ENCODE results near the gene STING1. TPM values are rescaled to one million over a fixed set of nuclear protein-coding genes. Genes with fewer than 3 reads are reported as not detected.
A peak's percentile ranks its signal among the peaks of the same experiment; 100 is the strongest.
"Not testable (repeated sequence)": the region's sequence is repeated elsewhere in the genome, so short reads cannot be mapped to it uniquely, and the experiment has no call there.

STING1 gene
- 100 to 1,000 TPM in 2 of 3 donors, 10 to 100 TPM in 1; 67.8 to 150 (median 142) TPM for polyA plus RNA-seq

DNA sequence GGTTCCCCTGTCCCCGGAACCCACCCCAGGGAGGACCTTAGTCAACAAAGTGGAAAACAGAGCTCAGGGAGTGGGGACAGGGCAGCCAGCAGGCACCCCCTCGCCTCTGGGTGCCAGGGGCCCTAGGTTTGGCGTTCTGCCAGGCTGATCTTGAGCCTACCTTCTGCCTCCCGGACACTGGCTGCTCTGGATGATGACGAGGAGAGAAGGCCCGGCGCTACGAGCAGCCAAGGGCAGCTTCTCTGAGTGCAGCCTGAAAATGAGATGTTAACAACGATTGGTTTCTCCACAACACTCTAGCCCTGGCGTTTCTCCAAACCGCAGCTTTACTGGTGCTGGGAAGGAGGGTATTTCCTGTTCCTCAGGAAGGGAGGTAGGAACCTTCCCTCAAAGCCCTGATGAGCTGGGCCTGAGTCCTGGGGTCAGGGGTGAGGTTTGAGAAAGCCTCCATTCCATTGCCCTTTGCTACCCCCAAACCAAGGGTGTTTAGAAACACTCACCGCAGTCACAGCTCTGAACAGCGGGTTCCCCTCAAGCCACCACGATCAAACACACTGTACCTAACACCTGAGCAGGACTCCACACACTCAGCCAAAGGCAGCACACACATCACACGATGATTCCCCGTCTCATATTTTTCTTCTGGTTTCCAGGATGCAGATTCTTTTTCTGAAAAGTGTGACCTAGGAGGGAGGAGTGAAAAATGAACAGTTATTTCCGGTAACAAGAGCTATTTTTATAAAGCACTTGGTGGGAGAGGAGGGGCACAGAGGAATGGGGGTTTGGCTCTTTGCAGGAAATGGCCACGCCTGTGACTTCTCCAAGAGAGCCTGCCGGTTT, at the start of gene STING1:
Gene STING1 (minus strand): TSS at position 709 of the 840 bp plus-strand sequence. CDS start 1,054 bp downstream, outside the sequence.
- H3K4me1 Mint-ChIP-seq, result peaks cover 46 to 47% of the 10 kb centered on the region in 2 donors
- H3K36me3 Mint-ChIP-seq, result peaks cover 7 to 20% (median 10%) of the 10 kb centered on the region in 3 donors
- H3K27ac Mint-ChIP-seq, result peak within 1 kb of the TSS; percentile 87 to 98 (median 92)
- peaks cover 5 to 11% (median 9%) of the 10 kb centered on the region in 3 donors for H3K27me3 Mint-ChIP-seq (ENCODE audit: low read depth in 3 of 3)
- H3K9me3 Mint-ChIP-seq, result no peaks in the 10 kb centered on the region
- peak; percentile 80 to 87 (median 86) for DNase-seq
- H3K4me3 Mint-ChIP-seq, result peak within 1 kb of the TSS; percentile 86 to 95 (median 90)

DNA sequence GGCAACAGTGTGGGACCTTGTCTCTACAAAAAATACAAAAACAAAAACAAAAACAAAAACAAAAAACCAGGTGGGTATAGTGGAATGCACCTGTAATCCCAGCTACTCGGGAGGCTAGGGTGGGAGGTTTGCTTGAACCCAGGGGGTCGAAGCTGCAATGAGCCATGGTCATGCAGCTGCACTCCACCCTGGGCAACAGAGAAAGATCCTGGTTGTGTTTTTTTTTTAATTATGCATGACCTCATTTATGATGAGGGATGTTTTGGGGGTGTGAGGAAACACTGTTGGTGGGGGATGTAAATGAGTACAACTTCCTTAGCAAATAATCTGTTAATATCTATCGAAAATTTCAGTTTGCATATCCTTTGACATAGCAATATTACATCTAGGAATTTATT, 49.2 kb upstream of the STING1 start:
- Mint-ChIP-seq H3K36me3 (peaks cover 0 to 7% (median 3%) of the 10 kb centered on the region in 3 donors), H3K4me3 (no peak overlapping the region), H3K9me3 (peaks cover 0 to 12% (median 4%) of the 10 kb centered on the region in 6 donors), H3K27ac (no peak overlapping the region), H3K4me1 (no peaks in the 10 kb centered on the region), H3K27me3 (ENCODE audit: low read depth in 3 of 3) (peaks cover 0 to 3% (median 2%) of the 10 kb centered on the region in 3 donors)
- DNase-seq, result no peak

DNA sequence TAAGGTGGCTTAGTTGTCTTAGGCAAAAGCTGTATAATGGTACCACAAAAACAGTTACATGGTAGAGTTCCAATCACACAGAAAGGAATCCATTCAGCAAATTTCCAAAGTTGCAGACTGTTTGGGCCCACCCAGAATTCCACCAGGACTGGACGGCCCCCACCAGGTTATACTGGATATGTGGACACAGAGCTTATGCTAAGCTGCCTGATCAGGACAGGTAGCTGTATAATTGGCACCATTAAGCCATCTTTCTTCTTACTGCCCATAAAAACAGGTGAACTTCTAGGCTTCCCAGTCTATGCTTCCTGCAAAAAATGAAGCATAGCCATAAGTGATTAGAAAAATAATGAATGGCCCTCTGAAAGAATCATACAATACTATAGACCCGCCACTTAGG, 47.5 kb upstream of the STING1 start:
- DNase-seq; H3K4me3 Mint-ChIP-seq; H3K36me3 Mint-ChIP-seq; H3K4me1 Mint-ChIP-seq; H3K27me3 Mint-ChIP-seq (ENCODE audit: low read depth in 3 of 3); H3K27ac Mint-ChIP-seq: not testable (repeated sequence)
- H3K9me3 Mint-ChIP-seq, result peaks cover 0 to 12% (median 4%) of the 10 kb centered on the region in 6 donors

DNA sequence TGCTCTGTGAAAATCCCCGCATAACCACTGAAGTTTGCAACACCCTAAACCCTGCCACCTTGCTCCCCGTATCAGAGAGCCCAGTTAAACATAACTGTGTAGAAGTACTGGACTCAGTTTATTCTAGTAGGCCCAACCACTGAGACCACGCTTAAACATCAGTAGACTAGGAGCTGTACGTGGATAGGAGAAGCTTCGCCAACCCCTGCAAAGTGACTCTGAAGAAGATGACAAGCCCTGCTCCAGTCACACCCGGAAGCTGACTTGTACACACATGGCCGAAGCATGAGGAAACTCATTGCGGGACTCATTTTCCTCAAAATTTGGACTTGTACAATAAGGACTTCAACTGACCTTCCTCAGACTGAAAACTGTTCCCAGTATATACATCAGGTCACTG, 46.1 kb upstream of the STING1 start:
- H3K4me1 Mint-ChIP-seq; H3K27me3 Mint-ChIP-seq (ENCODE audit: low read depth in 3 of 3); H3K27ac Mint-ChIP-seq; DNase-seq; H3K36me3 Mint-ChIP-seq; H3K4me3 Mint-ChIP-seq: not testable (repeated sequence)
- H3K9me3 Mint-ChIP-seq, result peaks cover 0 to 12% (median 4%) of the 10 kb centered on the region in 6 donors

DNA sequence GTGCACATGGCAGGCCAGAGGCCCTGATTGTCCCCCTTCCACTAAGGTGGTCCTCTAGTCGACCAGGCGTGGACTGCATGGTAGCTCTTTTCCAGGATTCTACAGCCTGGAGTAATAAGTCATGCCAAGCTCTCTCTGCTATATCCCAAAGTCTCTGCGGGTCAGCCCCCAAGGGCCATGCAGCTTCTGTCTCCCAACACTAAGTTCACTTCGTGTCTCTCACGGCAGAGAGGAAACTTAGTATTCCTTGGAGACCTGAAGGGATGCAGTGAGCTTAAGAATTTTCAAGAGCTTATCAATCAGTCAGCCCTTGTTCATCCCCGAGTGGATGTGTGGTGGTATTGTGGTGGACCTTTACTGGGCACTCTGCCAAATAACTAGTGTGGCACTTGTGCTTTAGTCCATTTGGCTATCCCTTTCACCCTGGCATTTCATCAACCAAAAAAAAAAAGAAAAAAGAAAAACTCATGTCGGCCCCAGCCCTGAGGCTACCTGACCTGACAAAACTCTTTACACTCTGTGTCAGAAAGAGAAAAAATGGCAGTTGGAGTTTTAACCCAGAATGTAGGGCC, 45.4 kb upstream of the STING1 start:
- not testable (repeated sequence) for H3K4me3 Mint-ChIP-seq; H3K27ac Mint-ChIP-seq; DNase-seq; H3K27me3 Mint-ChIP-seq (ENCODE audit: low read depth in 3 of 3); H3K36me3 Mint-ChIP-seq; H3K4me1 Mint-ChIP-seq
- H3K9me3 Mint-ChIP-seq, result peaks cover 0 to 12% (median 4%) of the 10 kb centered on the region in 6 donors

DNA sequence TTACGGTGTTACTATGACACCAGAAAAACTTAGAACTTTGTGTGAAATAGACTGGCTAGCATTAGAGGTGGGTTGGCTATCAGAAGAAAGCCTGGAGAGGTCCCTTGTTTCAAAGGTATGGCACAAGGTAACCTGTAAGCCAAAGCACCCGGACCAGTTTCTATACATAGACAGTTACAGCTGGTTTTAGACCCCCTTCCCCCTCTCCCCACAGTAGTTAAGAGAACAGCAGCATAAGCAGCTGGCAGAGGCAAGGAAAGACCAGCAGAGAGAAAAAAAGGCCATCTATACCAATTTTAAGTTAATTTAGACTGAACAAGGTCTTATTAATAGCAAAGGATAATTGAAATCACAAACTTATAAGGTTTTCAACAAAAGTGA, 44.5 kb upstream of the STING1 start:
- H3K9me3 Mint-ChIP-seq, result peaks cover 0 to 12% (median 4%) of the 10 kb centered on the region in 6 donors
- DNase-seq; H3K27ac Mint-ChIP-seq; H3K36me3 Mint-ChIP-seq; H3K4me3 Mint-ChIP-seq; H3K4me1 Mint-ChIP-seq; H3K27me3 Mint-ChIP-seq (ENCODE audit: low read depth in 3 of 3): not testable (repeated sequence)

DNA sequence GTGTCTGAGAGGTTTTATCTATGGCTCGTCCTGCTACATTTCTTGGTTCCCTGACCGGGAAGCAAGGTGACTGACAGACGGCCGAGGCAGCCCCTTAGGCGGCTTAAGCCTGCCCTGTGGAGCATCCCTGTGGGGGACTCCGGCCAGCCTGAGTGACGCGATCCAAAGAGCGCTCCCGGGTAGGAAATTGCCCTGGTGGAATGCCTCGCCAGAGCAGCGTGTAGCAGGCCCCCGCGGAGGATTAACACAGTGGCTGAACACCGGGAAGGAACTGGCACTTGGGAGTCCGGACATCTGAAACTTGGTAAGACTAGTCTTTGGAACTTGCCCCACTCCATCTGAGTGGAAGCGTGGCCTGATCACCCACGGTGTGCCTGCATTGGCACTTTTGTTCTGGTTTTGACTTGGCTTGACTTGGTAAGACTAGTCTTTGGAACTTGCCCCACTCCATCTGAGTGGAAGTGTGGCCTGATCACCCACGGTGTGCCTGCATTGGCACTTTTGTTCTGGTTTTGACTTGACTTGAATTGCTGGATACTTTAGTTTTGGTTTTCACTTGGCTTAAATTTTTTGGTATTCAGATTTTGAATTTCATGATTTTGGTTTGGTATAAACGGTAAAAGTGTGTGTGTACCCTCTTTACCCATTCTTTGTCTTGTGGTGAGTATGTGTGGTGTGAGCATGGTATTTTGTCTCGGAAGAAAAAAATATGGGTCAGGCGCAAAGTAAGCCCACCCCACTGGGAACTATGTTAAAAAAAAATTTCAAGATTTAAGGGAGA, 43.9 kb upstream of the STING1 start:
- not testable (repeated sequence) for H3K4me3 Mint-ChIP-seq; H3K4me1 Mint-ChIP-seq; H3K27me3 Mint-ChIP-seq (ENCODE audit: low read depth in 3 of 3); H3K27ac Mint-ChIP-seq; DNase-seq; H3K36me3 Mint-ChIP-seq
- H3K9me3 Mint-ChIP-seq, result peaks cover 0 to 12% (median 4%) of the 10 kb centered on the region in 6 donors

DNA sequence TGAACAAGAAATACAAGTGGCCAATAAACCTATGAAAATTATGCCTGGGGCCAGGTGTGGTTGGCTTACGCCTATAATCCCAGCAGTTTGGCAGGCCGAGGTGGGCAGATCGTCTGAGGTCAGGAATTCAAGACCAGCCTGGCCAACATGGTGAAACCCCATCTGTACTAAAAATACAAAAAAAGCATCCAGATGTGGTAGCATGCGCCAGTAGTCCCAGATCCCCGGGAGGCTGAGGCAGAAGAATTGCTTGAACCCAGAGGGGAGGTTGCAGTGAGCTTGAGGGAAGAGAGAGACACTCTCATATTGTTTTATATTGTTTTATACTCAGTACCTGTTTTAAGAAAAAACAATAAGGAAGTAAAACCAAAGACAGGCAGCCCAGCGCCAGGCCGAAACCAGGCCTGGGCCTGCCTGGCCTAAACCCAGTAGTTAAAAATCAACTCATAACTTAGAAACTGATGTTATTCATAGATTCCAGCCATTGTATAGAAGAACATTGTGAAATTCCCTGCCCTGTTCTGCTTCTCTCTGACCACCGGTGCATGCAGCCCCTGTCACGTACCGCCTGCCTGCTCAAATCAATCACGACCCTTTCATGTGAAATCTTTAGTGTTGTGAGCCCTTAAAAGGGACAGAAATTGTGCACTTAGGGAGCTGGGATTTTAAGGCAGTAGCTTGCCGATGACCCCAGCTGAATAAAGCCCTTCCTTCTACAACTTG, 43.2 kb upstream of the STING1 start:
- H3K36me3 Mint-ChIP-seq; H3K4me1 Mint-ChIP-seq; H3K9me3 Mint-ChIP-seq; H3K27me3 Mint-ChIP-seq (ENCODE audit: low read depth in 3 of 3); DNase-seq; H3K27ac Mint-ChIP-seq; H3K4me3 Mint-ChIP-seq: not testable (repeated sequence)

DNA sequence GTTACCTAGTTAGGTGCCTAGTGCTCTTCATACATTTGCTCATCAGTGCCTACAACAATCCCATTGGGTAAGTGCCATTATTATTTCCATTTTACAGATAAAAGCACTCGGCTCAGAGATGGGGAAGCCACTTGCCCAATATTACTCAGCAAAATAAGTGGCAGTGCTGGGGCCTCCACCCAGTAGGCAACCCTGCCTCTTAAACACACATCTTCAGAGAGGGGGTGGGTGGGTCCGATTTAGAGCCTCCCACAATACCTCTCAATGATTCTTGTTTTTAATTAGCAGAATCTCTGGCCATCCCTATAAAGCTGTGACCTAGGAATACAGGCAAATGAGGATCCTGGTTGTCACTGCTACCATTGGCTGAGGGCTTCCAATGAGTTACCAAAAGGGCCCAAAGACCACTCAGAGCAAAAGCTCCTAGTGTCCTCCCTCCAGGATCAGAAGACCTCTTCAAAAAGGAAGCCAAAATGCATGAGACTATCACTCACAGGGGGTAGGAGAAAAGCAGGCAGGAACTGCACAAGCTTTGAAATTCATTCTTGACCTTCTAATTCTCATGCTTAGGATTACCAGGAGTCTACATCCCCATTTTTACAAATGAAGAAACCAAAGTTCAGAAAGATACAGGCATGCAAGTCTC, 42.5 kb upstream of the STING1 start:
- H3K4me3 Mint-ChIP-seq, result no peak overlapping the region
- H3K36me3 Mint-ChIP-seq, result no peaks in the 10 kb centered on the region
- no peak for DNase-seq
- no peaks in the 10 kb centered on the region for H3K4me1 Mint-ChIP-seq
- no peaks in the 10 kb centered on the region for H3K9me3 Mint-ChIP-seq
- H3K27me3 Mint-ChIP-seq (ENCODE audit: low read depth in 3 of 3), result peaks cover 0 to 2% (median 1%) of the 10 kb centered on the region in 3 donors
- H3K27ac Mint-ChIP-seq, result no peak overlapping the region

DNA sequence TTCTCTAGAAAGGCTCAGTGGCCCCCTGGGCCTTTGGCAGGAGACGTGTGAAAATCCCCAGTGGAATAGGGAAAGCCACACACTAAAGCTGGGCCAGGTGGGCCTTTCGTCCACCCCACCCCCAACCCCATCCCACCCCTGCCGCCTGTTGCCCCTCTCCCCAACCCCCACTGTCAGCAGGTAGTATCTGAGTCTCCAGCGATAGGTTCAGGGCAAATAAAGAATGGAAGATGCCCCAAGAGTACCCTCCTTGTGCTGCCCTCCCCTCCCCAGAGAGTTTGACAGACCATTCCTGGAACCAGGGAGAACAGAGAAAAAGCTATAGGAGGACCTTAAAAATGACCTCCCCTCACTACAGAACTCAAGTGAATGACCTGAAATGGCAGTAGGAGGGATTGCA, 41.9 kb upstream of the STING1 start:
- no peak overlapping the region for H3K4me3 Mint-ChIP-seq
- H3K4me1 Mint-ChIP-seq, result no peaks in the 10 kb centered on the region
- DNase-seq, result no peak
- no peak overlapping the region for H3K27ac Mint-ChIP-seq
- peaks cover 0 to 2% (median 1%) of the 10 kb centered on the region in 3 donors for H3K27me3 Mint-ChIP-seq (ENCODE audit: low read depth in 3 of 3)
- H3K36me3 Mint-ChIP-seq, result no peaks in the 10 kb centered on the region
- no peaks in the 10 kb centered on the region for H3K9me3 Mint-ChIP-seq

DNA sequence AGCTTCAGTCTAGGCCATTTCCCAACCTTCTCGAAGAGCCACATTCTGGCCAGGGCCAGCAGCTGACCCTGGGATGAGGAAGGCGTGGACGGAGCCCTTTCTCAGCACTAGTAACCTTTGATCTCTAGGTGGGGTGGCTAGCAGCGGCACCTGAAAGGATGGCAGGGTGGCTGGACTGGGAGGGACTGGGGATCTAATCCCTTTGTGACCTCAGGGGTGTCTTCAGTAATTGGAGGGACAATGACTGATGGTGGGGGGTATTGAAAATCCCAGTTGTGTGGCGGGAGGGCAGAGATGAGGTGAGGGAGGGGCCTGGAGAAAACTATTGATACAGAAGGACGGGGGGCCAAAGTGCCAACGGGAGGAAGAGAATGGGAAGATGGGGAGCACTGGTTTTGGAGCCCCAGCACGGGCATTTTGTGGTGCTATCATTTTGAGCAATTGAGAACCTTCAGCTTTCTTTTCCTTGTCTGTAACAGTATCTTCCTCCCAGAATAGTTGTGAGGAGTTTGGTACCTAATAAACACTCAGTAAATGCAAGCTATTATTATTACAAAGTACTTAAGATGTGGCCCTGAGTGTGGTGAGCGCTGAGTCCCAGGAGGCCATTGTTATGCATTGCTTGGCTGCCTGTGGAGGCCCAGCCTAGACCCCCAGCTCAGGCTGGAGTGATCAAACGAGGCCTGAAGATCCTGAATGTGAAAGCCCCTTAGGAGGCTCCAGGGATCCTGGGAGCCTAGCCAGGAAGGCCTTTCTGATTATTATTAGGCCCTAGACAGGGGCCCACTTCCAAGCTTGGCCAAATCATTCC, 41.3 kb upstream of the STING1 start:
- no peaks in the 10 kb centered on the region for H3K36me3 Mint-ChIP-seq
- H3K4me1 Mint-ChIP-seq, result peaks cover 1 to 2% of the 10 kb centered on the region in 2 donors
- DNase-seq, result no peak
- H3K4me3 Mint-ChIP-seq, result no peak overlapping the region
- peaks cover 0 to 2% (median 1%) of the 10 kb centered on the region in 3 donors for H3K27me3 Mint-ChIP-seq (ENCODE audit: low read depth in 3 of 3)
- no peak overlapping the region for H3K27ac Mint-ChIP-seq
- no peaks in the 10 kb centered on the region for H3K9me3 Mint-ChIP-seq

DNA sequence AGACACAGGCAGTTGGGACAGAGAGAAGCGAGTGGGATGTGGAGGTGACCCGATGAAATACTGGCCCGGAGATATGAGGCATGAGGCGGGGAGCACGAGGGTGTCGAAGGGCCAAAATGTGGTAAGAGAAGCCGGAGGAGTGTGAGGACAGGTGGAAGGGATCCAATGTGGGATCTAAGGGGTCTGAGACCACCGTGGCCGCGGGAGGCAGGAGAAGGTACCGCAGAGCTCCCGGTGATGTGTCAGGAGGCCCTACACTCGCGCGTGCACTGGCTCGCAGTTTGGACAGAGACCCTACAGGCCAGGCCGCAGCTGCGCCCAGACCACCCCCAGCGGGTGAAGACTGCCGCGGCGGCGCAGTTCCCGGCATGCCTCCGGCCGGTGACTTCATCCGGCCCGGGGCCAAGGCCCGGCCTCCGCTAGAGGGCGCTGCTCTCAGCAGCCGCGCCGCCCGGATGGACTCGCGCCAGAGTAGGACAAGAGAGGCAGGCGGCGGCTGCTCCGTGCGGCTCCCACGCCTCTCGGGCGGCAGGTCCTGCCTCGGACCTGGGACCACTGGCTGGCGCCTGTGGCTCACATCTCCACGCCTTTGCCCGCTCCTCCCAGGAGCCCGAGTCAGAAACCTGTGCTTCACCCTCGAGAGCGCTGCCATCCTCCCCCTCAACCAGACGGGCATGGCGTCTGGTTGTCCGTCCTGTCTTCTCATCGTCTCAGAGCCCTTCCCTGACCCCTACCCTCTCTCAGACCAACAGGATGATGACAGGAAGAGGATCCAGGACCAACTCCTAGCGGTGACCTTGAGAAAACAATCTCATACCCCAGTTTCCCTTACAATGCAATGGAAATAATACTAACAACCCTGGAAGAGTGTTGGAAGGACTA, 35.4 kb upstream of the STING1 start:
- Mint-ChIP-seq H3K27me3 (ENCODE audit: low read depth in 3 of 3) (peaks cover 2 to 5% (median 3%) of the 10 kb centered on the region in 3 donors), H3K36me3 (no peaks in the 10 kb centered on the region), H3K4me3 (peak overlapping the region; percentile 81 to 97 (median 89)), H3K27ac (peak overlapping the region; percentile 84 to 94 (median 92)), H3K4me1 (peaks cover 22 to 28% of the 10 kb centered on the region in 2 donors), H3K9me3 (no peaks in the 10 kb centered on the region)
- peak; percentile 87 to 89 (median 88) for DNase-seq

Measured in immature natural killer cell (primary cell).